Mesodermal cell (in vitro differentiated cells): ENCODE results near the gene LHX2.

Experiments used
- H3K27ac ChIP-seq: 2 replicates; pipeline ENCODE4 v1.7.0; 2013; ENCODE audit warnings: mild to moderate bottlenecking, low read depth, low read length, moderate library complexity; ENCODE audit not compliant: severe bottlenecking
- H3K36me3 ChIP-seq: 2 replicates; pipeline ENCODE4 v1.7.1; 2013; ENCODE audit warnings: mild to moderate bottlenecking, low read length, moderate library complexity; ENCODE audit not compliant: control insufficient read depth, insufficient read depth
- H3K4me1 ChIP-seq: one replicate; pipeline ENCODE4 v1.7.1; 2013; ENCODE audit warnings: mild to moderate bottlenecking, low read length; ENCODE audit not compliant: insufficient read depth, control insufficient read depth, poor library complexity, severe bottlenecking
- H3K4me3 ChIP-seq: 2 replicates; pipeline ENCODE4 v1.7.0; 2013; ENCODE audit warnings: low read length, control low read depth, mild to moderate bottlenecking; ENCODE audit not compliant: insufficient read depth, poor library complexity, severe bottlenecking; ENCODE audit errors: extremely low read depth
- H3K9me3 ChIP-seq: 2 replicates; pipeline ENCODE4 v1.7.1; 2013; ENCODE audit warnings: mild to moderate bottlenecking, low read length, moderate library complexity; ENCODE audit not compliant: control insufficient read depth
- WGBS, 2 experiments: methylation state at CpG; one replicate each; pipeline ENCODE4 v1.1.5; 2013; ENCODE audit warnings: missing lambda C conversion rate in 2 of 2; ENCODE audit not compliant: insufficient coverage in 2 of 2; 5-methylcytosine and 5-hydroxymethylcytosine counted together

Gene LHX2

DNA sequence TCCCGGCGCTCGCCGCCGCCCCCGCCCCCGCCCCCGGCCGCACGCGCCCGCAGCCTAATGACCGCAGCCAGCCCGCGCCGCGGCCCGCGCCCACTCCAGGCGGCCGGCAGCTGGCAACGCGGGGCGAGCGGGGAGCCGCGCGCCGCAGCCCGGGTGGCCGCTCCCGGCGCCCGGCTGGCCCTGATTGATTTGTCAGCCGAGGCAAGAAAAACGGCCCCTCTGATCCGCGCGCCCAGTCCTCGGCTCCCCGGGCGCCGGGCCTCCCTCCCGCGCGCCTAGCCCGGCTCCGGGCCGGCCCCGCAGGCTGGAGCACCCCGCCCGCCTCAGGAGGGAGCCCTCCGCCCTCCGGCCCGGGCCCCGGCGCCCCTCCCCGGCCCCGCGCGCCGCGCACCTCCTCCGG lies 11.9 kb upstream of the LHX2 start:
- Histone ChIP-seq H3K9me3 (no peaks in the 10 kb centered on the region), H3K4me1 (no peaks in the 10 kb centered on the region), H3K27ac (no peak overlapping the region), H3K4me3 (no peak overlapping the region), H3K36me3 (no peaks in the 10 kb centered on the region)
- 0% methylated on average over 34 to 53 of the region's 64 CpGs for WGBS, 2 experiments

DNA sequence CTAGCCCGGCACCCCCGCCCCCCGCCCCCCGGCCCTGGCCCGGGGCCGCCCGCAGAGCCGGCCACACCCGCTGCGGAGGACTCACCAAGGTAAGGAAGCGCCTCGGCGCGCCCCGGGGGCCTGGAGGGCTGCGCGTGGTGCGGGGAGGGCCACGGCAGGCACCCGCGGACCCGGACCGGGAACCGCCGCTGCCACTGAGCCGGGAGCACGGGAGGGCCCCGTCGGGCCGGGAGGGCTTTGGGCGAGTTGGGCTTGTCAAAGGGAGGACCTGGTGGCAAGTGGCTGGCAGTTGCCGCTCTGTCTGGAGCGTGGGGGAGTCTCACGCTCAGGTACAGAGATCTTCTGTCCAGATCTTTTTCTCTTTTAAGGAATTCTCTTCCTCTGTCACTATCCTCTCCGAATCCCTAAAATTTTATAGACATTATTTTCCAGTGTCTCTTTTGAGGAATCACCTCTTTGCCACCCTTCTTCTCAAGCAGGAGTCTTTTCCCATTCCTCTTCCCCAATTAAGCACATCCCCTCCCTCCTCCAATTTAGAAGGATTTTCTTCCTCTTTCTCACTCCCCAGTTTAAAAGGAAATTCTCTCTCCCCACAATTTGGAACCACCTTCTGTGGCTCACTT lies 11.3 kb upstream of the LHX2 start:
- WGBS, 2 experiments: 1 to 2% methylated on average over 24 to 26 of the region's 35 CpGs
- H3K27ac ChIP-seq: no peak overlapping the region
- no peak overlapping the region for H3K4me3 ChIP-seq
- H3K9me3 ChIP-seq: no peaks in the 10 kb centered on the region
- H3K36me3 ChIP-seq: no peaks in the 10 kb centered on the region
- no peaks in the 10 kb centered on the region for H3K4me1 ChIP-seq

DNA sequence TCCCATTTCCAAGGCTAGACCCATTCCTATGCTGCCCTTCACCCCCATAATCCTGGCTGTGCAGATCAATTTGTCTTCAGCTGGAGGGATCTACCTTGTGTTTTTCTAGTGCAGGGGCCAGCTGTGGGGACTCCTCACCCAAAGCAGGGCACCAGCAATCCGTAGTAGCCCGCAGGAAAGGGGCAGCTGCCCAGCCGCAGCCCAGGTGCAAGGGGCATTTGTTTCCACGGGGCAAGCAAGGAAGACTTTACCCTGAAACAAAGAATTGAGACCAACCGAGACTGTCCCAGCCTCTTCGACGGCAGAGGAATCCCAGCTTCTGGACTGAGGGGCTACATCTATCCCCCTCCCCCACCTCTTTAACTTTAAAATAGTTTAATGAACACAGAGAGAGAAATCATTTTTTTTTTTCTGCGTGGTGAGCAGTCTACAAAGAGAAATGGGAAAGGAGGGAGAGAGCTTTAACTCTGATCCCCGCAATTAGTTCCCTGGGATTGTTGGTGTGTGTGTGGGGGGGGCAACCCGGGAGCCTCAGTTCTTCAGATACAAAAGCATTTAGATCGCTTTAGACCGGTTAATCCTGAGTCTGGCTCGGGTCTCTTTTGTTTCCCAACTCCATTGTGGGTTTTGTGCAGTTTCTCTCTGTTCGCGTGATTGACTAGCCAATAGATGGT lies 10.6 kb upstream of the LHX2 start:
- H3K4me3 ChIP-seq: no peak overlapping the region
- H3K27ac ChIP-seq: no peak overlapping the region

DNA sequence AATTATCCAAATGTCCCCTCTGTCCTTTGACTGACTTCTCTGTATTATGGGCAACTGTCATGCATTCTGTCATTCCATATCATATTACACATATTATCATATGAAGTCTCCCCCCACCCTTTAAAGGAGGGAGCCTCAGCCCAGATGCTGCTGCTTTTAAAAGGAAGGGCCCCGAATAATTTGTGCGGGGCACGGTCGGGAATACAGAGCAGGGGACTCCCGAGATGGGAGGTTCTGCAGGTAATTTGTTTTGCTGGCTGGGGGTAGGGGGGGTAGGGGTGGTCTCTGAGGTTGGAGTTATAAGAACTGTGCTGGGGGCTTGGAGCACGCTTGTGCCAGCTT lies 10.1 kb upstream of the LHX2 start:
- Histone ChIP-seq H3K9me3 (no peaks in the 10 kb centered on the region), H3K36me3 (no peaks in the 10 kb centered on the region), H3K27ac (no peak overlapping the region), H3K4me1 (peaks cover 2% of the 10 kb centered on the region), H3K4me3 (no peak overlapping the region)
- 5 to 20% methylated on average over 1 to 5 of the region's 6 CpGs for WGBS, 2 experiments

More for the DNA sequence above, 10.6 kb upstream of the LHX2 start:
- no peaks in the 10 kb centered on the region for H3K36me3 ChIP-seq
- H3K4me1 ChIP-seq: no peaks in the 10 kb centered on the region
- 1 to 12% methylated on average over 9 to 10 of the region's 15 CpGs for WGBS, 2 experiments
- no peaks in the 10 kb centered on the region for H3K9me3 ChIP-seq

DNA sequence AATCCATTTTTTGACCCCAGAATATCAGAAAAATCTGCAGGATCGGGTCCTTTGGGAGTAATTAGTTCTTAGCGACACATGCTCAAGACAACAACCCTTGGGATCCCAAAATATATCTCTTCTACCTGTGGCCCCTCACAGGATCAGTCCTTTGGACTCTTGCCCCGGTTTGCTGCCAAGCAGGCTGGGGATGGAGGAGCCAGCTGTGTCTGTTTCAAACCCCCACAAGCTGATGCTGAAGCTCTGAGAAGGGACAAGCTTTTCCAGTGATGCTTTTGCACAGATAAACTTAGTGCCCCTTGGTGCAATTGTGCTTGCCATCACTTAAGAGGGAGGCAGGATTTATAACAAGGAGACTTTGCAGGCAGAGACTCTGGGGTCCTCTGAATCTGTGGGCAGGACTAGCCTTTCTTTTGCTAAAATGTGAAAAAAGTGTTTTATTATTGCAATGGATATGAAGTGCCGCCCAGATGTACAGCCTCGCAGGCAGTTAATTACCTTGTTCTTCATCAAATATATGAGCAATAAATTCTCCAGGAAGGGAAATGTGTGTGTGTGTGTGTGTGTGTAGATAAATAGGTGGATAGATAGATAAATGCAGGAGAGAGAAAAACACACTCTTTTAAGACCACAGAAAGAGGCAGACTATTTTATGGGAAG lies 9.6 kb upstream of the LHX2 start:
- H3K27ac ChIP-seq: no peak overlapping the region
- 11 to 14% methylated on average over 3 of the region's 5 CpGs for WGBS, 2 experiments
- no peaks in the 10 kb centered on the region for H3K36me3 ChIP-seq
- H3K4me1 ChIP-seq: peaks cover 7% of the 10 kb centered on the region
- H3K4me3 ChIP-seq: no peak overlapping the region
- no peaks in the 10 kb centered on the region for H3K9me3 ChIP-seq

DNA sequence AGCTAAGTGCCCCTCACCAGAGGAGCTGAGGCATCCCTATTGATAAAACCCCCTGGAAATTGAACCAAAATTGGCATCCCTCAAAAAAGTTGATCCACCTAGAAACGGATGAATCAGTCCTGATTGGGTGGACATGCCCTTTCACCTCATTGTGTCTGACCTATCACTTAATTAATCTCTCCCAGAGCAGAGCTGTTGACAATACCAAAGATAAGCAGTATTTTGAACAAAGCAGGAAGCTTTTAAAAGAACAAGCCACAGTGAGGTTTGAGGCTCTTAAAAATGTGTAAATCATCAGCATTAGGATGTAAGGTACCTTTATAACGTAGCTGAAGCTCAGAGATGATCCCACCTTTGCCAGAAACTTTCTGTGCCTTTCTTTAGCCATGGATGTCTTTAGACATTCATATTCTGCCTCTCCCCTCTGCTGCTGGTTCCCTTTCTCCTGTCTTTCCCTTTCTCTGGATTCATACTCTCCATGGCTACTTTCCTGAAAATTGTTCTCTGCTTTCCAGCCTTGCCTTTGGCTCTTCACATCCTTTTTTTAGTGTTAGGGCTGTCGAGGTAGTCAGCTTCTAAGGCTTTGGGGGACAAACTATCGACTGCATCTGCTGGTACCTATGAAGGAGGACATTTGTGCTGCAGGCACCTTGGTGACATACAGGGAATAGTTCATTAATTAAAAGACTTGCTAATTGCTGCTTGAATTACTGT lies 7.8 kb upstream of the LHX2 start:
- no peak overlapping the region for H3K27ac ChIP-seq
- no peak overlapping the region for H3K4me3 ChIP-seq
- peaks cover 25% of the 10 kb centered on the region for H3K4me1 ChIP-seq
- no peaks in the 10 kb centered on the region for H3K36me3 ChIP-seq
- WGBS, 2 experiments: 0 to 8% methylated on average over 3 to 4 of the region's 4 CpGs
- no peaks in the 10 kb centered on the region for H3K9me3 ChIP-seq

DNA sequence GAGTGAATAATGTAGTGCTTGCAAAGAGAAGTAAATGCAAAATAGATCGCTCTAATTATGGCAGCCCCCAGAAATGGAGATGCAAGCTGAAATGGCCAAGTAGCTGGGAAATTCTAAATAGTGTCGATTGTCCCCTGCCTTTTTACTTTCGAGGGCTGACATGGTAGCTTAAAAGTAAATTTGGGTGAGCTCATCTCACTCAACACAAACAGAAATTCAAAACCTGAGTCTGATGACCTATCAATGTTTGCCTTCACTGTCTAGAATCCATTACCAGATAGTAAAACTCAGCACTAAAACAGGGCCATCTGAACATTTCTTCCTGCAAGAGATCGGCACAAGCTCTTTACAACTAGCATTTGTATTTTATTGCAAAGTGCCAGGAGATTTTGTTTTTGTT lies 7.0 kb upstream of the LHX2 start:
- Histone ChIP-seq H3K9me3 (no peaks in the 10 kb centered on the region), H3K4me1 (peaks cover 28% of the 10 kb centered on the region), H3K4me3 (no peak overlapping the region), H3K36me3 (no peaks in the 10 kb centered on the region), H3K27ac (no peak overlapping the region)
- WGBS, 2 experiments: 0% methylated on average over 2 to 3 of the region's 4 CpGs

DNA sequence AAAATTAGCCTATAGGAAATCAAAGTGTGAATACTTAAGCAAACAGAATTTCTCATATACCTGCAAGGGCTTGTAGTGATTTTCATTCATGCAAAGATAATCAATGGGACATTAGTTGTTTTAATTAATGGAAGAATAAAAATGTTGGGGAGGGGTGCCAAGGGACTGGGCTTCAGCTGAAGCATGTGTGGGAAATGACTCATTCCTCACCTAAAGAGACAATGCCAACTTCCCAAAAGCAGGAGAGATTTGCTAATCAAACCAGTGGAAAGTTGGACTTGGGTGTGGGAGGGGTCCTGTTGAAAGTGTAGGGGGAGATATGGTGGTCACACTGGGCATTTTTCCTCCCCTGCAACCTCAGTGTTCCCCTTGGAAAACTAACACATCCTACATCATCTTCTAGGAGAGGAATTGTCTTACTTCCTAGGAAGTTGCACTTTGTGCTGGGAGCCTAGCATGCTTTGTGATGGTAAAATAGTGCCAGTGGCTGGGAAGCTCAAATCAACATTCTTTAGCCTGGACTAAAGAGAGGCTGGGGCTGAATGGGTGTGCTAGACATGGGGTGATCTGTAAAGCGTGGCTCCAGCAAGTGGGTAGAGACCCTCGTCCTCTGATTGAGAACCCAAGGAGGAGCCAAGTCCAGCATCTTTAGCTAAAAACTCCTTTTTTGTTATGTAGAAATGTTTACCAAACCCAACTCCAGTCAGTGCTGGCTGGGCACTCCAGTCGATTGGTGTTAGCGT lies 6.4 kb upstream of the LHX2 start:
- Histone ChIP-seq H3K36me3 (no peaks in the 10 kb centered on the region), H3K27ac (no peak overlapping the region), H3K4me1 (peaks cover 28% of the 10 kb centered on the region), H3K9me3 (no peaks in the 10 kb centered on the region), H3K4me3 (no peak overlapping the region)
- 0 to 5% methylated on average over 3 of the region's 4 CpGs for WGBS, 2 experiments

DNA sequence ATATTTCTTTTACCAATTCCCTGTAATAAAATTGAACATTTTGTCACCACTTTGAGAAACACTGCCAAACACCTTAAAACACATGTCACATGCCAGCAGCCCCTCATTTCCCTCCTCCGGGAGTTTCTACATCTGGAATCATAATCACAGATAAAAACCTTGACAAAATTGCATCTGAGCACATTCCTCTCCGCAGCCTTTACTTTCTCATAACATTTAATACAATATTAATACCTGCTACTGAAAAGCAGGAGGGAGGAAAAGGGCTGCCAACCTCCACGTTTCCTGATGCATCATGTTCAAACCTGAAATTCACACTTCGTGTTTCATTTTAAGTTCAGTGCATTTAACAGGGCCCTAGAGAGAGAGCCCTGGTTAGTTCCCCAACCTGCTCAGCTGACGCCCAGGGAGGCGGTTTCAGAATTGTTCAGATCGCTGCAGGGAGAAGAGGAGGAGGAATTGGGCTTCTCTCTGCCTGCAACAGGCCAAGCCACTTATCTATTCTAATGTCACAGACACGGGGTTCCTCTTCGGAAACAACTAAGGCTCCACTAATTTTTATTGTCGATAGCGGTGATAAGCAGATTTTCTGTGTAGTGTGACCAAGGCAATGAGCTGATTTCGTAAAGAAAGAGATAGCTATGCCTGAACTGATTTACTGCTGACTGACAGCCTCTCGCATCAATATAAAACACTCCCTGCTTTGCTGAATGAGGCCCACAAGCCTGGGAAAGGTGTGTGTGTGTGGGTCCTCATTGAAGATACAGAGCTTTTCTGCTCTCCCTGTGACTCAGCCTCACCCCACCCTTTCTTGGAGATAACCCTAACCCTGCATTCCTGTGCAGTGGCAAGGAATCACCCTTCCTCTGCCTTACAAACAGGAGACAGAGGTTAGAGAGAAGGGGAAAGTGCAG lies 4.9 kb upstream of the LHX2 start:
- 0 to 1% methylated on average over 2 to 8 of the region's 13 CpGs for WGBS, 2 experiments
- Histone ChIP-seq H3K4me1 (peaks cover 28% of the 10 kb centered on the region), H3K27ac (no peak overlapping the region), H3K4me3 (no peak overlapping the region), H3K9me3 (no peaks in the 10 kb centered on the region), H3K36me3 (no peaks in the 10 kb centered on the region)
